ENCODE results near the gene INPP5D. TPM values are rescaled to one million over a fixed set of nuclear protein-coding genes. Genes with fewer than 3 reads are reported as not detected.

Gene INPP5D
- total RNA-seq, 1 donor from 2014 or later, result 14.7 TPM

DNA sequence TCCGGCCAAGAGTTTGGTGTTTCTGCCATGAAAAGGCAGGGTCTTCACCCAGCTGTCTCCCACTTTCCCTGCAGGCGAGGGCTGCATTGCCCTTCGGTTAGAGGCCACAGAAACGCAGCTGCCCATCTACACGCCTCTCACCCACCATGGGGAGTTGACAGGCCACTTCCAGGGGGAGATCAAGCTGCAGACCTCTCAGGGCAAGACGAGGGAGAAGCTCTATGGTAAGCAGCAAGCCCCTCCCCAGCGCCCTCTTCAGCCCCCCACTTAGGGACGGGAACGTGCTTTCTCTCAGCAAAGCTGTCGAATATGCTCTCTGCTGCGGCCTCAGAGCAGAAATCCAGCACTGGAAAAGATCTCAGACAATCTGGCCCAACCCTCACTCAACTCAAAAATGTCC, 133.6 kb downstream of the INPP5D start:
- Histone ChIP-seq H3K4me3 (ENCODE audit: insufficient read depth, low read depth, low read length) (no peak overlapping the region), H3K9ac (ENCODE audit: low read length) (no peak overlapping the region), H3K27me3 (ENCODE audit: insufficient read depth, low read length) (peaks cover 7% of the 10 kb centered on the region), H3K79me2 (ENCODE audit: insufficient read depth, low read length) (no peaks in the 10 kb centered on the region), H2AFZ (ENCODE audit: low read depth, low read length) (no peak overlapping the region), H3K4me1 (ENCODE audit: insufficient read depth, low read length) (no peaks in the 10 kb centered on the region), H4K20me1 (ENCODE audit: insufficient read depth, low read length) (no peaks in the 10 kb centered on the region), H3K36me3 (ENCODE audit: insufficient read depth, low read length) (no peaks in the 10 kb centered on the region), H3K9me3 (ENCODE audit: insufficient read depth, low read depth, low read length) (no peaks in the 10 kb centered on the region), H3K4me2 (ENCODE audit: low read length) (no peak overlapping the region), H3K27ac (ENCODE audit: low read depth, low read length) (no peak overlapping the region)
- Mint-ChIP-seq H3K36me3 (ENCODE audit: low read depth, unreplicated experiment) (peaks cover 6% of the 10 kb centered on the region), H3K4me1 (ENCODE audit: low read depth, unreplicated experiment) (no peaks in the 10 kb centered on the region), H3K9me3 (ENCODE audit: unreplicated experiment) (no peaks in the 10 kb centered on the region), H3K27me3 (ENCODE audit: low read depth, unreplicated experiment) (peaks cover 29% of the 10 kb centered on the region), H3K4me3 (ENCODE audit: unreplicated experiment) (no peak overlapping the region), H3K27ac (ENCODE audit: unreplicated experiment) (no peak overlapping the region)
- no peak for TF ChIP-seq EZH2 (IDR thresholded peaks at IDR 0.05; ENCODE audit: insufficient read depth, low read length)
- TF ChIP-seq, protein P1, sequence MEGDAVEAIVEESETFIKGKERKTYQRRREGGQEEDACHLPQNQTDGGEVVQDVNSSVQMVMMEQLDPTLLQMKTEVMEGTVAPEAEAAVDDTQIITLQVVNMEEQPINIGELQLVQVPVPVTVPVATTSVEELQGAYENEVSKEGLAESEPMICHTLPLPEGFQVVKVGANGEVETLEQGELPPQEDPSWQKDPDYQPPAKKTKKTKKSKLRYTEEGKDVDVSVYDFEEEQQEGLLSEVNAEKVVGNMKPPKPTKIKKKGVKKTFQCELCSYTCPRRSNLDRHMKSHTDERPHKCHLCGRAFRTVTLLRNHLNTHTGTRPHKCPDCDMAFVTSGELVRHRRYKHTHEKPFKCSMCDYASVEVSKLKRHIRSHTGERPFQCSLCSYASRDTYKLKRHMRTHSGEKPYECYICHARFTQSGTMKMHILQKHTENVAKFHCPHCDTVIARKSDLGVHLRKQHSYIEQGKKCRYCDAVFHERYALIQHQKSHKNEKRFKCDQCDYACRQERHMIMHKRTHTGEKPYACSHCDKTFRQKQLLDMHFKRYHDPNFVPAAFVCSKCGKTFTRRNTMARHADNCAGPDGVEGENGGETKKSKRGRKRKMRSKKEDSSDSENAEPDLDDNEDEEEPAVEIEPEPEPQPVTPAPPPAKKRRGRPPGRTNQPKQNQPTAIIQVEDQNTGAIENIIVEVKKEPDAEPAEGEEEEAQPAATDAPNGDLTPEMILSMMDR (IDR thresholded peaks at IDR 0.05; ENCODE audit: insufficient read depth, low read depth, low read length), result no peak
- no peak for DNase-seq (ENCODE audit: low read depth)
- FAIRE-seq, result no peak

DNA sequence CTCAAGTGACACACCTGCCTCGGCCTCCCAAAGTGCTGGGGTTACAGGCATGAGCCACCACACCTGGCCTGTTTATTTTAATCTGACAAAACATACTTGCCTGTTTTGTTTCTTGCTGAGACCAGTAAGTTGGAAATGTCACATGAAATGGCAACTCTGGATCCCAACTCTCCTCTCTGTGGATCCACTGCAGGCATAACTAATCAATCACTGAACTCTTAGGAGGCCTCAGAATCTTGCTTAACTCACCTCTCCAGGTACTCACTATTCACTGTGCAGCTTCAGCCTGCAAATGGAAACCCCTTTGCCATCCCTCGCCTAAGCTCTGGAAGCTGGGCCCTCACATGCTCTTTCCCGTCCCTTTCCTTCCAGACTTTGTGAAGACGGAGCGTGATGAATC, 134.9 kb downstream of the INPP5D start:
- H3K4me3 Mint-ChIP-seq (ENCODE audit: unreplicated experiment), result no peak overlapping the region
- H3K9me3 Mint-ChIP-seq (ENCODE audit: unreplicated experiment), result no peaks in the 10 kb centered on the region
- Histone ChIP-seq H3K9me3 (ENCODE audit: insufficient read depth, low read depth, low read length) (no peaks in the 10 kb centered on the region), H3K4me3 (ENCODE audit: insufficient read depth, low read depth, low read length) (no peak overlapping the region), H3K9ac (ENCODE audit: low read length) (no peak overlapping the region), H3K79me2 (ENCODE audit: insufficient read depth, low read length) (no peaks in the 10 kb centered on the region), H2AFZ (ENCODE audit: low read depth, low read length) (no peak overlapping the region), H3K36me3 (ENCODE audit: insufficient read depth, low read length) (no peaks in the 10 kb centered on the region), H3K27me3 (ENCODE audit: insufficient read depth, low read length) (peaks cover 7% of the 10 kb centered on the region), H4K20me1 (ENCODE audit: insufficient read depth, low read length) (no peaks in the 10 kb centered on the region), H3K27ac (ENCODE audit: low read depth, low read length) (no peak overlapping the region), H3K4me2 (ENCODE audit: low read length) (no peak overlapping the region), H3K4me1 (ENCODE audit: insufficient read depth, low read length) (no peaks in the 10 kb centered on the region)
- DNase-seq (ENCODE audit: low read depth) (no peak), FAIRE-seq (no peak)
- TF ChIP-seq EZH2 (IDR thresholded peaks at IDR 0.05; ENCODE audit: insufficient read depth, low read length), result no peak
- TF ChIP-seq, protein P1 (IDR thresholded peaks at IDR 0.05; ENCODE audit: insufficient read depth, low read depth, low read length), result no peak
- H3K4me1 Mint-ChIP-seq (ENCODE audit: low read depth, unreplicated experiment), result no peaks in the 10 kb centered on the region
- peaks cover 6% of the 10 kb centered on the region for H3K36me3 Mint-ChIP-seq (ENCODE audit: low read depth, unreplicated experiment)
- no peak overlapping the region for H3K27ac Mint-ChIP-seq (ENCODE audit: unreplicated experiment)
- peaks cover 29% of the 10 kb centered on the region for H3K27me3 Mint-ChIP-seq (ENCODE audit: low read depth, unreplicated experiment)

DNA sequence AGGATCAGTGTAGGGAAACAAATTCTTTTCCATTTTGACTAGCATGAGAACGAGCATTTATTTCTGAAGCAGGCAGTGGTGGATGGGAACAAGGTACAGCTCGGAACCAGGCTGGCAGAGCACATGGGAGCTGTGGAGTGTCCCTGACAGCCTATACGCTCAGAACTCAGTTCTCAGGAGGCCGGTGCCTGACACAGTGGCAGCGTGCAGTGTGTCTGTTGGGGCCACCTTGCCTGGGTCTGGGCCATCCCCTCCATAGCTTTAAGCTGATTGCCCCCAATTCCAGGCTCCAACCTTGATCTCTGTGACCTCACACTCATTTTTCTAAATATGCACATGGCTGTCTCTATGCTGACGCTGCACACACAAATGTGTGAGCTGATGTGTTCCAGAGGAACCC, 136.9 kb downstream of the INPP5D start:
- Histone ChIP-seq H2AFZ (ENCODE audit: low read depth, low read length) (no peak overlapping the region), H3K4me3 (ENCODE audit: insufficient read depth, low read depth, low read length) (no peak overlapping the region), H3K79me2 (ENCODE audit: insufficient read depth, low read length) (no peaks in the 10 kb centered on the region), H3K9ac (ENCODE audit: low read length) (no peak overlapping the region), H4K20me1 (ENCODE audit: insufficient read depth, low read length) (no peaks in the 10 kb centered on the region), H3K36me3 (ENCODE audit: insufficient read depth, low read length) (no peaks in the 10 kb centered on the region), H3K27ac (ENCODE audit: low read depth, low read length) (no peak overlapping the region), H3K4me2 (ENCODE audit: low read length) (no peak overlapping the region), H3K4me1 (ENCODE audit: insufficient read depth, low read length) (no peaks in the 10 kb centered on the region), H3K9me3 (ENCODE audit: insufficient read depth, low read depth, low read length) (no peaks in the 10 kb centered on the region), H3K27me3 (ENCODE audit: insufficient read depth, low read length) (peaks cover 6% of the 10 kb centered on the region)
- DNase-seq (ENCODE audit: low read depth), result no peak
- peaks cover 5% of the 10 kb centered on the region for H3K36me3 Mint-ChIP-seq (ENCODE audit: low read depth, unreplicated experiment)
- no peak overlapping the region for H3K27ac Mint-ChIP-seq (ENCODE audit: unreplicated experiment)
- peaks cover 33% of the 10 kb centered on the region for H3K27me3 Mint-ChIP-seq (ENCODE audit: low read depth, unreplicated experiment)
- TF ChIP-seq EZH2 (IDR thresholded peaks at IDR 0.05; ENCODE audit: insufficient read depth, low read length), result no peak
- TF ChIP-seq, protein P1 (IDR thresholded peaks at IDR 0.05; ENCODE audit: insufficient read depth, low read depth, low read length), result no peak
- peaks cover 5% of the 10 kb centered on the region for H3K9me3 Mint-ChIP-seq (ENCODE audit: unreplicated experiment)
- H3K4me1 Mint-ChIP-seq (ENCODE audit: low read depth, unreplicated experiment), result no peaks in the 10 kb centered on the region
- no peak for FAIRE-seq
- H3K4me3 Mint-ChIP-seq (ENCODE audit: unreplicated experiment), result no peak overlapping the region
